DMS79 (cell line): ENCODE measurements around the gene TMEM191C.
"Not testable (repeated sequence)": the region's sequence is repeated elsewhere in the genome, so short reads cannot be mapped to it uniquely, and the experiment has no call there.

ENCODE experiments used
- DNase-seq: peaks from one replicate; lab custom pipeline; 2025; lab: John Stamatoyannopoulos, UW

Gene TMEM191C

DNA sequence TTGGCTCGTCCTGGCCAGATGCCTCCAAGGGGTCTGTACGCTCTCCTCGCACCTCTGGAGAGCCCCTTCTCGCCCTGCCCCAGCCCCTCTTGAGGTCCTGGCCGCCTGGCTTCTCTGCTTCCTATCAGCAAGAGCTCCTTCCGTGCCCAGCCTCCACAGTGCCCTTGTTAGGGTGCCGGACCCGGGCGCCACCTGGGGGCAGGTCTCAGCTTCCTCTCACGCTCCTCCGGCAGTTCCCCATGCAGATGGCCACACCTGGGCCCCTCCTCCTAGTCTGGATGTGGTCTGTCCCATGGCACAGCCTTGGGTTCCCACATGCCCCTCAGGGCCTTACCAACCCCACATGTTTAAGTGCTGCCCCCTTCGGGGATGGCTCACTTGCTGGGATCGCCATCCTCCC lies 6.5 kb downstream of the TMEM191C start:
- not testable (repeated sequence) for DNase-seq

DNA sequence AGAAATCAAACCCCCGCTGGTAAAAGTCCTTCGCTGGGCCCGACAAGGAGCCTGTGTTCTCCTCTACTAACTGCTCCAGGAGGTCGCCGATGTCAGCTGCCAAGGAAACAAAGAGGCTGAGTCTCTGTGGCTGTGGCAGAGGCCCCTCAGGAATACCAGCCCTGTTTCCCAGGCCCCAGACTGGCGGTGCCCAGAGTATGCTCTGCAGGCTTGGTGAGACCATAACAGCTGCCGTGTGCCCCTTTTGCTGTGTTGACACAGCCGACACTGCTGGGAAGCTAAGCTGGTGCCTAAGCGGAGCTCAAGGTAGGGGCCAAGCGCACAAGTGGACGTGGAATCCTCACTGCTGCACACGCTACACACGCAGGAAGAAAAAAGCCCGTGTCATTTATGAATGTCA lies 16.9 kb downstream of the TMEM191C start:
- not testable (repeated sequence) for DNase-seq

DNA sequence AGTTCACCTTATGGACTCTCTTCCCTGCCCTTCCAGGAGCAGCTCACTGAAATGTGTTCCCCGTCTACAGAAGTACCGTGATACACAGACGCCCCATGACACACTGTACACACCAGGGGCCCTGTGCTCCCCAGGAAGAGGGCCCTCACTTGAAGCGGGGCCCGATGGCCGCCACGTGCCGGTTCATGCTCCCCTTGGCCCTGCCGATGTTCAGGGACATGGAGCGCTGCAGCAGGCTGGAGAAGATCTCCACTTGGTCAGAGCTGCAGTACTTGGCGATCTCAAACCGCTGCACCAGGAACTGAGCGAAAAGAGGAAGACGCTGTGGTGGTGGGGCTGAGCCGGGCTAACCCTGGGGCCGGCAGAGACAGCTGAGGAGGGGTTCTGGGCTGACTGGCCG lies 20.5 kb downstream of the TMEM191C start:
- not testable (repeated sequence) for DNase-seq

DNA sequence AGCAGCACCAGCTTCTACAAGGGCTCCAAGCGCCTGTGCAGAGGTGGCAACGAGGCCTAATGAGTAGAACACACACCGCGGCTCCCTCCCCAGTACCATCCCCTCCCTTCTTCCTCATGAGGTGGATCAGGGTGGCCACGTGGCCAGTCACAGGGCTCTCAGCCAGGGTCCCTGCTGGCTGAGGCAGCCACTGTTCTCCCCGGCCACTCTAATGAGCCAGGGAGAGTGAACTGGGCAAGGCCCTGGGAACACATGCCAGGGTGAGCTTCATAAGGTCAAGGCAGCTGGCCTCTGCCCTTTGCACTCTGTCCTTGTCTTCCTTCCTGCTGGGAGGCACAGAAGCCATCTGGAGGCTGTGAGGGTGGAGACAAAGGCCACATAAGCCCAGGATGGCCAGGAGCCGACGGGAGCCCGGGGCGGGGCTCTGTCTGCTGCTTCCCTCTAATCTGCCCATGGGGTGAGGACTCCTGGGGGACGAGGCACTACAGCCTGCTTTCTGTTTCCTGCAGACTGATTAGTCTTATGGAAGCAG lies 22.0 kb downstream of the TMEM191C start:
- DNase-seq, result not testable (repeated sequence)

DNA sequence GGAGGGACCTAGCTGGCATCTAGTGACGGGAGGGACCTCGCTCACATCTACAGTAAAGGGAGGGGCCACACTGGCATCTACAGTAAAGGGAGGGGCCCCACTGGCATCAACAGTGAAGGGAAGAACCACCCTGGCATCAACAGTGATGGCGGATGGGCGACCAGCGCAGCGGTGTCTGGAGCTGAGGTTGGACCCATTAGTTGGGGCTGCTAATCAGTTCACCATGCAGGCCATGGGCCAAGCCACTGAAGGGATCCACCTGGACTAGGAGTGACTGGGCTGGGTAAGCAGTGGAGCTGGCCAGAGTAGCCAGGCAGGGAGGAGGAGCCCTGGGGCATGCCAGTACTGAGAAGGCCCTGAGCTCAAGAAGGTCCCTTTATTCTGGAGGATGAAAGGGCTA lies 23.4 kb downstream of the TMEM191C start:
- not testable (repeated sequence) for DNase-seq

DNA sequence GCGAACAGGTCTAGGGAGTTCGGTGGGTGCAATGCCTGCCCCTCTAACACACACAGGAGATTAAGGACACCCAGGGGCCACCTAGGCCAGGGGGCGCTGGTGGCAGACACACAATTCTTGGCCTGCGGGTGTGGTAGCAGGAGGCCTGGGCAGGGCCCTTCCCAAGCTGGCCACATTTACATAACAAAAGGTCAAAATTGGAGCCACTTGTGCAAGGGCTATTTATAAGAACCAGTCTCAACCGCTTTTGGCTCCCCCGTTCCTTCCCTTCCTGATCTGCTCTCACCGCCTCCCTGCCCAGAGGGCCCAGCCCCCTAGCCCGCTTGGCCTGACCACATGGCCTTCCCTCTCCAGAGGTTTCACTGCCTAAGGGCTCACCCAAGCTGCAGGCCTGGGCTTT lies 25.1 kb downstream of the TMEM191C start:
- DNase-seq, result not testable (repeated sequence)

DNA sequence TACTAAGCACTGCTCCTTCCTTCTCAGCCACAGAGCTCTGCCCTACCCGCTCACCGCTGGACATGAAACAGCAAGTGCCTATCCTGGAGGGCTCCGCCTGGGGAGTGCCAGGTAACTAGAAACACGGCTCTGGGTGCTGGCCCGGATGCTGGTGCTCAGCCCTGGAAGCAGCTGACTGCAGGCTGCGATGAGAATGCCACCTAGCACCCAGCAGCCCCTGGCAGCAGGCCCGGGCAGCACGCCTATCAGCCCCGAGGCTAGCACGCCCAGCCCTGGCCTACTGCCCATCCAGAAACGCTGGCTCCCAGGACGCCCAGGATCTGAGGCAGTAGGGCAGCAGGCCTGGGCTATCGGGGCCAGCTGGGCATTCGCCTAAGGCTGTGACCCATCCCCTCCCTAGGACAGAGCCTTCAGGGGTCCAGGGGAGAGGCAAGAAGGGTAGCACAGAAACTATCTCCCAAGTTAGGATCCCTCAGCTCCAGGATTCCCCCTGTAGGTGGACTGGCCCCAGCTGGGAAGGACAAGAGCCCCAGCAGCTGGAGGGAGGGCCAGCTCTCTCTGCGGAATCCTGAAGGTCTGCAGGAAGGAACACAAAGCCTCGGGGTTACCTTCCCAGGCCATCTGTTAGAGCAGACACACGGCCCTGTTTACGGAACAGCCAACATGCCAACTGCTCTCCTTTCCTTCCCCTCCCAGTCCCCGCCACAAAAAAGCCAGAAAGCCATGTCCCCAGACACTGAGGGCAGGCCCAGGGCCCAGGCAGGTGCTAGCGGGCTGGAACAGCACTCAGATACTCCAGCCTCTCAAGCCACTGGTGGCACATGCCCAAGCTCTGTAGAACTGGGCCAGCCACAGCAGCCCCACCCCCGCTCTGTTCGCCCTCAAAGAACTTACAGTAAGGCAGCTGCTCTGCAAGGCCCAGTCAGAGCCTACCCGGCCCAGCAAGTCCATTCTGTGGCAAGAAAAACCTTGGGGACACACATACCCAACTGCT lies 26.9 kb downstream of the TMEM191C start:
- not testable (repeated sequence) for DNase-seq

DNA sequence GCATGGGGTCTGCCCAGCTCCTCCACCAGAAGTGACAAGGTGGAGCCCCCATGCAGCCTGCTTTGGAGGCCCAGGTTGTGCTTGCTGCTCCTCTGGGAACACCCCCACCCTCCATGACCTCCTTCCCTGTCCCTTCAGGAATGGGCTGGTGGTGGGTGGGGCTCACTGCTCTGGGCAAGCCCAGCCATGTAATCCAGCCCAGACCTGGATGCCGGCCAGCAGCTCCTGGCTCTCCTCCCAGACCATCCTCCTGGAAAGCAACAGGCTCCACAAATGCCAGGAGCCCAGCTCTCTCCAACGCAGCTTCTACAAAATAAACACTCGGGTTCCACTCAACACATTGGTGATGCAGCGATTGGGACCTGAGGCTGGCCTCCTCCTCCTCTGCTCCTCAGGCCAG lies 30.8 kb downstream of the TMEM191C start:
- DNase-seq, result not testable (repeated sequence)

DNA sequence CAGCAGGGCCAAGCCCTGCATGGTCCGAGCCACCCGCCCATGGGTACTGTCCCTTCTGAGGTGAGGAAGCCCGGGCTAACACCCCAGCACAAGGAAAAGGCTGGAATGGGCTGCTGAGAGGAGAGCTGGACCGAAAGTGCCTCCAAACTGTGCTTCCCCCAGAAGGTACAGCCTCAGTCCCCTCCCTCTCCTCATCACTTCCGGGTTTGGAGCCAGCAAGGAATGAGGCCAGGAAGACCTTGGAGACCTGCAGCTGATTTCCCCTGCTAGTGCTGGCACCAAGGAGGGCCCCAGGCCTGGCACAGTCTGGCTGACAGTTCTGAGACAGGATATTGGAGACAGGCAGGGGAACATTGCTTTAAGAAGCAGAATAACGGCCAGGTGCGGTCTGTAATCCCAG lies 31.3 kb downstream of the TMEM191C start:
- not testable (repeated sequence) for DNase-seq

DNA sequence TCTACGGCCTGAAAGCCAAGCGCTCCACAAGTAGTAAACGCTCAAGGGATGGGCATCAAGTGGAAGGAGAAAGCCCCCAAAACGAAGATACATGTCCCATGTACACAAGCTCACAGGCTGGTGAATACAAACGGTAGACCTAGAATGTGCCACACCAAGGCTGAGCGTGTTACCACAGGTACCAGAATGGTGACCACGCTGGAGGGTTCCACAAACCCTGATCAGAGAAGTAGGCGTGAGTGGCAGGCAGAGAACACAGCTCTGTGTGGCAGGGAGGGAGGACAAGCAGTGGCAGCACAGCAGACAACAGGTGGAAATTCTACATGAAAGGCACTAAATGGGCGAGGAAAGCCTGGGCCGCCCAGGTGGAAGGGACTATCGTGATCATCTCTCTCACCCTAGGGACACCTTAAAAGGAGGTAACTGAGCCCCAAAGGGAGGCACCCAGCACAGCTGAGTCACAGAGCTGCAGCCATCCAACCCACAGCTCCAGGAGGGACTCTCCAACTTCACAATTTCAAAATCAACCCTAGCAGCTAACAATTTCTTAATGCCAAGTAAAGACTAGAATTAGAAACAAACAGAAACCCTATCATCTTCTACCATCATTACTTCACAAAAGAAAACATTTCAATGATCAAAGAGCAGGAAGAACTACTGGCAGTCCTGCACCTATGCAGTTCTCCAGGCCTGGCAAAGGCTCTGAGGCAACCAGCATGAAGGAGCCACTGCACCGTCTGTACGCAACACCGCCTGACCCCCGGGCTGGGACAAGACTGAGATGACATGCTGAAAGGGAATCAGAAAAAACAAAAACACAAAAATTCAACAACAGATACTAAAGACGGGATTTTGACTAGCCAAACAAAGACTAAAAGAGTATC lies 32.7 kb downstream of the TMEM191C start:
- DNase-seq, result not testable (repeated sequence)

DNA sequence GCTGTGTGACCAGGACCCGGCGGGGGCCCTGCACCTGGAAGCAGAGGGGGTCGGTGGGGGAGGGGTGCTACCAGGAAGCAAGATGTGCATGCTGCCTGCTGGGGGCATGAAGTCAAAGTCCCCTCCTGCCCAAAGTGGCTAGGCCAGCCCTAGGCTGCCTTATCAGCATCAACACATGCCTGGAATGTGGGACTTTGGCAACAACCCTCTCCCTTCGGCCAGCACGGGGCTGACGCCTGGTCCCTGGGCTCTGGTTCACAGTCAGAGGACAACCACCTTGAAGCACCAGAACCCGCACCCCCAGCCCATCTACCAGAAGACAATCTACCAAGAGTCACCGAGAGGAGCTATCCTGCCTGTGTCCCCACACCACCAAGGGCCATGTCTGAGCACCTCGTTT lies 43.2 kb downstream of the TMEM191C start:
- DNase-seq, result not testable (repeated sequence)

DNA sequence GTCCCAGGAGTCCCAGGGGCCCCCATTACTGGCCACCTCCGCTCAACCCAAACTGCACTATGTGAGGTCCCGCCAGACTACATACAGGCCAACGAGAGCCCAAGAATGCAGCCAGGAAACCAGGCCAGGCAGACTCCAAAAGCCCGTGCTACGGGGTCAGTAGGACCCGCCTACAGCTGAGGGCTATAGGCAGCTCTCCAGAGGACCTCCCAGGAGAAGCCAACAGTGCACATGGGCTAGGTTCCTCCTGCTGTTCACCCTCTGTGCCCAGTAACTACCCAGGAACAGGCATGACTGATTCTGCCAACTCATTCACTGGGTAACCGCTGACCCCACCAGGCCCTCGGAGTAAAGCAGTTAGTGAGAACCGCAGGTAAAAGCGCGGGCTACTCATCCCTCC lies 44.8 kb downstream of the TMEM191C start:
- DNase-seq, result not testable (repeated sequence)

DNA sequence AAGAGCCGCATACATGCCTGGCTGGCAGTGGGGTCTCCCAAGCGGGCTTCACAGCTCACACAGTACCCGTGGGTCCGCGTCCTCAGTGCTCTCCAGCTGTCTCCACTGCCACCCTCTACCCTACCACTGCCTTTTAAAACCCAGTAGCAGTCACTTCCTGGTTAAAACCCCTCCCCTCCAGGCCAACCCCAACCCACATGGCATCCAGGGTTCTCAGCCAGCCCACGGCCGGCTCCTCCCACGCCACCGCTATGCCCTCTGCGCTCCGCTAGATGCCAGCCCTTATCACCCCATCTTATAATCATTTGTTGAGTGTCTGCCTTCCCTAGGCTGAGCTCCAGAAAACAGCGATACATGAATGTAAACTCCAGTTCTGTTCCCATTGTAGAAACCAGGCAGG lies 46.9 kb downstream of the TMEM191C start:
- DNase-seq, result not testable (repeated sequence)

DNA sequence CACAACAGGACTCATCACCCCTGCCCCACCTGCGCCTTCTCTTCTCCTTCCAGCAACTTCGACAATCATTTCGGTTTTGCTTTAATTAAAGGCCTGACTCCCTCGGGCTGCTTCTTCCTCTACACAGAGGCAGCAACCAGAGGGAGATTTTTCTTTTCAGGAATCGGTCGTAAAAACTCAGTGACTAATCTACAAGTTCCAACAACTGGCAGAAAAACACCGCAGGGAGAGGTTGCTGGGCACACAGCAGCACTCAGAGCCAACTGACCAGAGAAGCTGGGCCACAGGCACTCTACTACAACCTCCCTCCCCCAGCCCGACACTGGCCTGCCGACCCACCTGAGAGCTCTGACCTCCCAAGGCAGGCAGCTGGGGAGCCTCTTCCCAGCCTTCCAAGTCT lies 48.0 kb downstream of the TMEM191C start:
- not testable (repeated sequence) for DNase-seq

DNA sequence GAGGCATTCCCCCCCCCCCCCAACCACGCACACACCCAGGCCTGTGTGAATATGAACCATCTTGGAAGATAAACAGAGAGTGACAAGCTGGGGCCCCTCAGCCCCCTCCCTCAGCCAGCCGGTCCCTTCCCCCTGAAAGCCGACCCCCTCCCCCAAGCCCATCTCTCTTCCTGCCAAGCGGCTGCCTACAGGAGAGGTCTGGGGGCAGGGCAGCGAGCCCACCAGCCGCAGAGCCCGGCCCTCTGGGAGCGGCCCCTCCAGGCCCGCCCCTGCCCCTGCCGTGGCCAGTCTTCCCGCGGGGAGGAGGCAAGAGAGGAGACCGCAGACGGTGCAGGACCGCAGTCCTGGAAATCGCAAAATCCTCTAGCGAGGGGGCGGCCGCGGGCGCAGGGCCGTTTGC lies 49.3 kb downstream of the TMEM191C start:
- DNase-seq, result not testable (repeated sequence)

DNA sequence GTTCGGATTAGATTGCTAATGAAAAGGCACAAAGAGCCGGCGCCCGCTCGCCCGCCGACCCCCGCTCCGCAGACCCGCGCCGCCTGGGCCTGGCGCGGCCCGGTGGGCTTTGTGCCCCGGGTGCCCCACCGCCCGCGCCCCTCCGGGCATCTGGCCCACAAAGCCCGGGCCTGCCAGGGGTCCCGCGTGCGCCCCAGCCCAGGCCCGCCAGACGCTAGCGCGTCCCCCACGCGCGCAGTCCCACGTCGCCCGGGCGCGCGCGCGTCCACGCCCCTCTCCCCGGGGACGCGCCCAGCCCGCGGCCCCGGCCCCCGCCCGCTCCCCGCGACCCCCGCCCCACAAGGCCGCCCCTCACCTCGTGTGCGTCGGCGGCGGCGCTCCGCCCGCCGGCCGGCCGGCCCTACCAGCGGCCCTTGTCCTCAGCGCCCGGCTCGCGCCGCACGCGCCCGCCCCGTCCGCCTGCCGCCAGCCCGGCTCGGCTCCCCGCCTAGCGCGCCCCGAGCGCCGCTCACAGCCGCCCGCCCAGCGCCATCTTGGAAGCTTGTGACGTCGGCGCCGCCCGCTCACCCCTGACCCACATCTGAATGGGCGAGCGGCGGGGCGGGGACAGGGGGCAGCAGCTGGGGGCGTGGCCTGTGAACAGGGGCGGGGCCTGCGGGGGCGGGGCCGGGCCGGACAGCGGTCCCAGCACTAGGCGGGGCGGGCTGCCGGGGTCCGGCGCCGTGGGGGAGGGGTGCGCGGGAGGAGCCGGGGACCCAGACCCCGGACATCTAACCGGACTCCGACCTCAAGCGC lies 50.0 kb downstream of the TMEM191C start:
- DNase-seq, result not testable (repeated sequence)
